Loucy (cell line): ENCODE results near the gene CDNF.
"Not testable (repeated sequence)": the region's sequence is repeated elsewhere in the genome, so short reads cannot be mapped to it uniquely, and the experiment has no call there.

Experiments used
- CTCF ChIP-seq: fragments of 200-600 bp; sonication (generic); conservative IDR thresholded peaks from 2 replicates; pipeline ENCODE4 v1.5.1; 2014; ENCODE audit warnings: mild to moderate bottlenecking, antibody characterized with exemption, low read length
- EZH2phosphoT487 ChIP-seq: fragments of 200-600 bp; IDR thresholded peaks from 2 replicates; pipeline ENCODE4 v1.6.1; 2018; ENCODE audit warnings: antibody characterized with exemption, mild to moderate bottlenecking, moderate library complexity, borderline replicate concordance

- not testable (repeated sequence) for TF ChIP-seq CTCF, EZH2phosphoT487
Observed at GRCh38 chr10:14864871-14865270, 27.0 kb upstream of the CDNF start.
